HG02884 (cell line): ENCODE results near the gene COL23A1.

Source experiments
- ATAC-seq: cut with Tn5 transposase; IDR thresholded peaks from one replicate; pipeline ENCODE4 v1.9.1; 2021; ENCODE audit warnings: mild to moderate bottlenecking, moderate library complexity; ENCODE audit not compliant: unreplicated experiment

COL23A1 gene

DNA sequence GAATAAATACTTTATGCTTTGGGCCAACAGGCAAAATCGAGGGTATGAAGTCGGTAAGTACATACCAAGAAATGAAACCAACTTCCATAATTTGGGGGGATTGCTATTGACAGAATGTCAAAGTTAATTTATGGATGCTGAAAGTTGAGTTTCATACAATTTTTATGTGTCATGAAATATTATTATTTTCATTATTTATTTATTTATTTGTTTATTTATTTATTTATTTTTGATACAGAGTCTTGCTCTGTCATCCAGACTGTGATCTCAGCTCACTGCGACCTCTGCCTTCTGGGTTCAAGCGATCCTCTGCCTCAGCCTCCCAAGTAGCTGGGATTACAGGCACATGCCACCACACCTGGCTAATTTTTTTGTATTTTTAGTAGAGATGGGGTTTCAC lies 398.5 kb downstream of the COL23A1 start:
- no peak for ATAC-seq

DNA sequence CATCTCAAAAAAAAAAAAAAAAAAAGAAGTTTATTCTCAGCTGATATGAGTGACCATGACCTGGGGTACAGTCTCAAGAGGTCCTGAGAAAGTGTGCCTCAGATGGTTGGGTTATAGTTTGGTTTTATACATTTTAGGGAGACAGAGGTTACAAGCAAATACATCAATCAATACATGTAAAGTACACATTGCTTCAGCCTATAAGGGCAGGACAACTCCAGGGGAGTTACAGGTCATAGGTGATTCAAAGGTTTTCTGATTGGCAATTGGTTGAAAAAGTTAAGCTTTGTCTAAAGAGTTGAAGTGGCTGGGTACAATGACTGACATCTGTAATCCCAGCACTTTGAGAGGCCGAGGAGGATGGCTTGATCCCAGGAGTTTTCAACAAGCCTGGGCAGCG lies 400.8 kb downstream of the COL23A1 start:
- ATAC-seq, result no peak
